PC-3 (cell line): ENCODE data around the gene PPP2R5D. TPM values are rescaled to one million over a fixed set of nuclear protein-coding genes. Genes with fewer than 3 reads are reported as not detected.

Source experiments
- ATAC-seq: fragments of 200-7000 bp; cut with Tn5 transposase; 2 replicates; pipeline ENCODE4 v1.9.1; 2020; ENCODE audit warnings: mild to moderate bottlenecking, moderate library complexity
- BruUV-seq: library from RNA; stranded (reverse); fragments of 400-500 nt; replicated peaks from 2 replicates; lab custom pipeline; 2021; lab: Mats Ljungman, UMichigan
- CTCF ChIA-PET: fragments of 300-600 bp; sonication (Branson Sonifier 250); formaldehyde crosslinking; loops from one replicate; lab custom pipeline; 2022; ENCODE audit warnings: antibody characterized with exemption; lab: Charles Lee
- POLR2A ChIA-PET: fragments of 300-600 bp; sonication (Branson Sonifier 250); formaldehyde crosslinking; loops from one replicate; lab custom pipeline; 2022; ENCODE audit warnings: antibody characterized with exemption; ENCODE audit not compliant: unreplicated experiment; lab: Charles Lee
- DNase-seq: peaks from one replicate; pipeline ENCODE4 v3.0.0-alpha.2; 2015
- H2AFZ ChIP-seq: fragments of 300-600 bp; sonication (generic); 2 replicates; pipeline ENCODE4 v1.6.0; 2016; ENCODE audit warnings: antibody characterized with exemption, low read length
- H3F3A ChIP-seq: fragments of 300-600 bp; sonication (generic); one replicate; pipeline ENCODE4 v1.6.0; 2017; ENCODE audit warnings: antibody characterized with exemption, low read length, control low read depth, mild to moderate bottlenecking; ENCODE audit not compliant: unreplicated experiment
- H3K27ac ChIP-seq: fragments of 300-600 bp; sonication (generic); 2 replicates; pipeline ENCODE4 v1.5.1; 2016; ENCODE audit warnings: mild to moderate bottlenecking, low read length
- H3K27me3 ChIP-seq: fragments of 300-600 bp; sonication (generic); 2 replicates; pipeline ENCODE4 v1.6.1; 2016; ENCODE audit warnings: low read length, mixed read lengths
- H3K36me3 ChIP-seq: fragments of 300-600 bp; sonication (generic); 2 replicates; pipeline ENCODE4 v1.6.1; 2016; ENCODE audit warnings: low read depth, mixed run types, low read length, mixed read lengths
- H3K4me1 ChIP-seq: fragments of 300-600 bp; sonication (generic); 2 replicates; pipeline ENCODE4 v1.5.1; 2016; ENCODE audit warnings: low read length; ENCODE audit not compliant: insufficient read depth
- H3K4me2 ChIP-seq: fragments of 300-600 bp; sonication (generic); 2 replicates; pipeline ENCODE4 v1.6.0; 2016; ENCODE audit warnings: low read length
- H3K4me3 ChIP-seq: fragments of 300-600 bp; sonication (generic); 2 replicates; pipeline ENCODE4 v1.5.1; 2016; ENCODE audit warnings: mild to moderate bottlenecking, low read length, mixed read lengths
- H3K79me2 ChIP-seq: fragments of 300-600 bp; sonication (generic); 2 replicates; pipeline ENCODE4 v1.6.1; 2017; ENCODE audit warnings: low read length, mixed read lengths
- H3K9ac ChIP-seq: fragments of 300-600 bp; sonication (generic); 2 replicates; pipeline ENCODE4 v1.6.0; 2016; ENCODE audit warnings: mild to moderate bottlenecking, low read length
- H3K9me2 ChIP-seq: fragments of 300-600 bp; sonication (generic); replicated peaks from 2 replicates; pipeline ENCODE4 v1.6.1; 2016; ENCODE audit warnings: mixed run types, low read length, mixed read lengths
- H3K9me3 ChIP-seq: fragments of 300-600 bp; sonication (generic); 2 replicates; pipeline ENCODE4 v1.6.1; 2016; ENCODE audit warnings: low read length, mixed read lengths
- H4K20me1 ChIP-seq: fragments of 300-600 bp; sonication (generic); 2 replicates; pipeline ENCODE4 v1.6.1; 2016; ENCODE audit warnings: low read length, mixed read lengths
- CTCF ChIP-seq: fragments of 300-600 bp; sonication (generic); conservative IDR thresholded peaks from 2 replicates; pipeline ENCODE4 v1.5.1; 2017; ENCODE audit warnings: antibody characterized with exemption, low read depth, mild to moderate bottlenecking, low read length
- EZH2 ChIP-seq: fragments of 300-600 bp; sonication (generic); IDR thresholded peaks from one replicate; pipeline ENCODE4 v1.6.1; 2017; ENCODE audit warnings: antibody characterized with exemption, mild to moderate bottlenecking, low read length; ENCODE audit not compliant: unreplicated experiment
- EZH2phosphoT487 ChIP-seq: fragments of 300-600 bp; sonication (generic); IDR thresholded peaks from 2 replicates; pipeline ENCODE4 v1.6.1; 2018; ENCODE audit warnings: mild to moderate bottlenecking, antibody characterized with exemption, low read length, borderline replicate concordance
- intact Hi-C: fragments of 100-400 bp; cut with micrococcal nuclease; formaldehyde crosslinking; loops from 2 replicates; pipeline ENCODE4 v1.9.0; 2023
- total RNA-seq: library from RNA; depleted of rRNA; stranded (reverse); fragments of >200 nt; gene quantifications from 2 replicates; pipeline ENCODE4 v1.2.3, GENCODE V29; 2014

PPP2R5D gene
- total RNA-seq, 1 experiment from 2014 or later = 54.1 TPM

GRCh38 chr6:42978839-42979522 lies 5.4 kb upstream of the PPP2R5D start, which contains the start of gene PEX6:
Gene PEX6, minus strand, starts transcription at chr6:42979181. Its CDS starts 31 bp downstream, at chr6:42979150.
- POLR2A ChIA-PET = interaction anchor here (0.6 to 0.8 kb wide), 3 partner anchors 18 to 57 kb away, joined by 3 to 11 read pairs (median 6); partner anchors contain the start of gene KLHDC3
- H3F3A ChIP-seq = no peaks in the 10 kb centered on the region
- H3K4me3 ChIP-seq = peak within 1 kb of the TSS; percentile 93
- no peaks in the 10 kb centered on the region for H3K9me2 ChIP-seq
- ATAC-seq (peak; percentile 85), DNase-seq (peak; percentile 89)
- no TSS peak for BruUV-seq
- no peaks in the 10 kb centered on the region for H3K9me3 ChIP-seq
- H3K9ac ChIP-seq = peak within 1 kb of the TSS; percentile 91
- peak within 1 kb of the TSS; percentile 65 for H3K27ac ChIP-seq
- peak within 1 kb of the TSS; percentile 96 for H2AFZ ChIP-seq
- no peaks in the 10 kb centered on the region for H3K27me3 ChIP-seq
- no peaks in the 10 kb centered on the region for H3K36me3 ChIP-seq
- no peaks in the 10 kb centered on the region for H4K20me1 ChIP-seq
- peak within 1 kb of the TSS; percentile 95 for H3K4me2 ChIP-seq
- TF ChIP-seq EZH2phosphoT487 (no peak), CTCF (no peak), EZH2 (no peak)
- H3K79me2 ChIP-seq = peaks cover 42% of the 10 kb centered on the region
- peaks cover 18% of the 10 kb centered on the region for H3K4me1 ChIP-seq
- intact Hi-C loops = no loop called here
- CTCF ChIA-PET = interaction anchor here (0.5 kb wide), 1 partner anchor 71 kb away, joined by 3 read pairs; no protein-coding TSS in a partner anchor

- Histone ChIP-seq H3F3A (no peaks in the 10 kb centered on the region), H4K20me1 (no peaks in the 10 kb centered on the region), H3K9me3 (no peaks in the 10 kb centered on the region), H3K4me2 (peak overlapping the region; percentile 95), H3K9me2 (no peaks in the 10 kb centered on the region), H3K4me3 (peak overlapping the region; percentile 93), H3K27ac (peak overlapping the region; percentile 65), H3K36me3 (no peaks in the 10 kb centered on the region), H2AFZ (peak overlapping the region; percentile 96), H3K27me3 (no peaks in the 10 kb centered on the region), H3K4me1 (peaks cover 18% of the 10 kb centered on the region), H3K79me2 (peaks cover 42% of the 10 kb centered on the region), H3K9ac (peak overlapping the region; percentile 91)
- BruUV-seq = TSS peak; percentile 90
- no peak for TF ChIP-seq EZH2phosphoT487
- no peak for TF ChIP-seq EZH2
- TF ChIP-seq CTCF = no peak
- peak; percentile 19 for ATAC-seq
- POLR2A ChIA-PET = interaction anchor here (0.7 to 0.8 kb wide), 2 partner anchors 35 to 57 kb away, joined by 3 to 11 read pairs; partner anchors contain the start of gene KLHDC3
- intact Hi-C loops = loop anchor here (5.0 kb wide), 1 partner anchor 77 kb away; no protein-coding TSS in a partner anchor
- DNase-seq = peak; percentile 48
- CTCF ChIA-PET = no interaction called here
Measured at GRCh38 chr6:42979523-42980177, 4.7 kb upstream of the PPP2R5D start.
